Activated T-cell treated with anti-CD3 and anti-CD28 coated beads, Interleukin-2, amount 50 U/mL, for 4 hours (primary cell): Measurements from ENCODE around the gene SFTA2. TPM values are rescaled to one million over a fixed set of nuclear protein-coding genes. Genes with fewer than 3 reads are reported as not detected.
"Not testable (repeated sequence)": the region's sequence is repeated elsewhere in the genome, so short reads cannot be mapped to it uniquely, and the experiment has no call there.

Experiments
- ATAC-seq, 2 donors: fragments of 200-7000 bp; cut with Tn5 transposase; one replicate each; pipeline ENCODE4 v1.10.0; 2021
- DNase-seq: peaks from one replicate; pipeline ENCODE4 v3.0.0-alpha.2; 2020
- H3K27me3 Mint-ChIP-seq: one replicate; pipeline ENCODE4 v1.8.0; 2021; ENCODE audit warnings: low read depth, mixed read lengths
- H3K36me3 Mint-ChIP-seq: one replicate; pipeline ENCODE4 v1.8.0; 2022; ENCODE audit warnings: mixed read lengths; ENCODE audit not compliant: insufficient read depth
- H3K4me1 Mint-ChIP-seq: one replicate; pipeline ENCODE4 v1.8.0; 2021; ENCODE audit warnings: low read depth, mixed read lengths
- H3K4me3 Mint-ChIP-seq: one replicate; pipeline ENCODE4 v1.8.0; 2021; ENCODE audit warnings: mild to moderate bottlenecking, moderate library complexity, mixed read lengths
- H3K9me3 Mint-ChIP-seq: one replicate; pipeline ENCODE4 v1.8.0; 2021; ENCODE audit warnings: mixed read lengths
- total RNA-seq, 3 donors: library from RNA; stranded (reverse); gene quantifications; one replicate each; pipeline ENCODE4 v1.2.1, GENCODE V29; 2021

The SFTA2 gene
- total RNA-seq = under 1 TPM in 1 of 3 donors, not detected in 2; 0.28 TPM

DNA sequence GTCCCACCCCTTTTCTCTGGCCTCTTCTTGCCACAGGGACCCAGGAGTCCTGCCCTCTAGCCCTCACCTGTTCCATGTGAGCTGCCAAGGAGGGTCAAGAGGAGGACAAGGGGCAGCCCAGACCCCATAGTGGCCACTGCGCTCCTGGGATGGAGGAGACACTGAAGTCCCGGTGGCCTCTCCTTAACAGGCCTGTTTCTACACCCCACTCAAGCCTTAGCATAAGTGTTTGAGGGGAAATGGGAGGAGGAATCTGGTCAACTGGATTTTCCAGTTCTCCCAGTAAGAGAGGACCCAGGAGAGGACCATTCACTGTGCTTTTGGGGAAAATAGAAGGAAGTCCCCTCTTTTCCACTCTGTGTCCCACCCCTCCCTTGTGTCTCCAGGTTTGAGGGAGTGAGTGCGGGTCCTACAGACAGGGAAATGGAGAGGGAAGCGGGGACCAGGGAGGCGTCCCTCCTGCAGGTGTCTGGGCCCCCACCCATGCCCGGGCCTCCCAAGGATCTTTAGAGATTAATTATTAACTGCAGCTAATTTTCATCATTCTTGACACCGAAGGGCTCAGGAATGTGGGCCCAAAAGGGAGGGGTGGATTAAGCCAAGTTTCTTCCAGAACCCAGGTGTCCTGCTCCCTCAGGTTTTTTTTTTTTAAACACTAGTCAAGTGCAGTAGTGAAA is at the start of gene SFTA2:
Gene SFTA2 (minus strand): TSS at position 202 of the 677 bp plus-strand sequence. CDS start 74 bp downstream, at position 128.
- peaks cover 12% of the 10 kb centered on the region for H3K36me3 Mint-ChIP-seq
- peaks cover 9% of the 10 kb centered on the region for H3K9me3 Mint-ChIP-seq
- no peaks in the 10 kb centered on the region for H3K4me1 Mint-ChIP-seq

DNA sequence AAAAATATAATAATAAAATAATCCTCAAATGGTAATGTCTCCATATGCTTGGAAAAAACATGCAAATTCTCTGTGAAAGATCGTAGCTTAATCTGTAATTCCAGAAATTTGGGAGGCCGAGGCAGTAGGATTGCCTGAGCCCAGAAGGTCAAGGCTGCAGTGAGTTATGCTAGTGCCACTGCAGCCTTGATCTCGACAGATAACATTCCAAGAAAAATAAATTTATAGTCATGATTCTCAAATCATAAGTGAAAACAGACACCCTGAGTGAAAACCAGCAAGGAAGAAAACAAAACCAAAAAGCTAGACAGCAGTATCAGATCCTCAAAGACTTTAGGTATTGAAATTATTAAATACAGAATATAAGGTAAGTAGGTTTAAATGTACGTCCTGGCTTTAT is 47.7 kb upstream of the SFTA2 start:
- ATAC-seq (no peak), DNase-seq (no peak)
- Mint-ChIP-seq H3K36me3 (no peaks in the 10 kb centered on the region), H3K27me3 (peaks cover 28% of the 10 kb centered on the region), H3K9me3 (no peaks in the 10 kb centered on the region), H3K4me3 (no peak overlapping the region), H3K4me1 (no peaks in the 10 kb centered on the region)

More for the DNA sequence above, at the start of gene SFTA2:
- no peak for ATAC-seq
- H3K4me3 Mint-ChIP-seq = no peak within 1 kb of the TSS
- peaks cover 8% of the 10 kb centered on the region for H3K27me3 Mint-ChIP-seq
- DNase-seq = no peak

DNA sequence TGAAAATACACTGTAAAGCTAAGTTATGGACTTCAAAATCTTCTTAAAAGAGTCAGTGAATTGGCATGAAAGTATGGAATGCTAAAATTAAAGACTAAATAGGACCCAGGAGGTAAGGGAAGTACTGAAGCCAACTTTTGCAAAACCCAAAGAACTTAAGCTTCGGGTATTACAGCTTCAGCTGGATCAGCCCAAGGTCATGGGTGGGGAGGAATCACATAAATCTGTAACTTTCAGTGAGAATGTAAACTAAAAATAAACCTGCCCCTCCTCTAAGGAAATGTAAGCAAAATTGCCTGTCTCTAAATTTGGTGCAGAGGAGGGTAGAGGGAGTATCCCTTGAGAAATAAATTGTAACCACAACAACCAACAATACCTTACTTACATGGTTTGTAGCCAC is 47.2 kb upstream of the SFTA2 start:
- no peaks in the 10 kb centered on the region for H3K4me1 Mint-ChIP-seq
- H3K36me3 Mint-ChIP-seq = no peaks in the 10 kb centered on the region

DNA sequence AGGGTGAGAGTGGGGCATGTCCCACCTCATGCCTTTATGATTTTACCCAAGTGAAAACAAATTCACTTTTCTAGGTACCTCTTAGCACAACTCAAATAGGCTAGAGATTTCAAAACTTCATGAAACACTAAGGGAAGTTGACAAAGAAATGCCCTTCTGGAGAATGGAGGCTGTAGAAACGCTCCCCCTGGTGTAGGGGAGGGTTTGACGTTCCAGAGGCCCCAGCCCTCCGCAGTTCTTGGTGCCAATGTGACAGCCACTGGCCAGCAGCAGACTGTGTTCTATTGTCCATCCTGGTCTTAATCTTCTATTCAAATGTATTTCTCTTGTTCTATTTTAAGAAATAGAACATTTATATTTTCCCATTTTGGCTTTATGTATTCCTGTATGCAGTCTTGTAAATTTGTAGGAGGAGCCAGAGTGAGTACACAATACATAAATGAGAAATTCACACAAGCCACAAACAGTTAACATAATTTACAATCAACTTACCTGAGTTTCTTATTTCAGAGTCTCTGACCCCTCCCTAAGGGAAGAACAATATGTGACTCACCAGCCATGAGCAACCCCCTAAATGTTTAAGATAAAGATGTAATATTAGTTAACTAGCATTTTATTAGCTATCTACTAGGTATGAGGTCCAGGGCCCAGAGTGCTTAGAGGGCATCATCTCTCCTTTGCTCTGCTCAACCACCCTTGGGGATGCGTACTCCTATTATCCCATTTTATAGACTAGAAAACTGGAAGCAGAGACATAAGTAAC is 42.7 kb upstream of the SFTA2 start:
- no peaks in the 10 kb centered on the region for H3K36me3 Mint-ChIP-seq
- no peak overlapping the region for H3K4me3 Mint-ChIP-seq
- H3K9me3 Mint-ChIP-seq = no peaks in the 10 kb centered on the region
- DNase-seq (no peak), ATAC-seq (no peak)
- peaks cover 6% of the 10 kb centered on the region for H3K27me3 Mint-ChIP-seq
- no peaks in the 10 kb centered on the region for H3K4me1 Mint-ChIP-seq

More for the DNA sequence above, 47.2 kb upstream of the SFTA2 start:
- DNase-seq = no peak
- Mint-ChIP-seq H3K27me3 (peaks cover 28% of the 10 kb centered on the region), H3K4me3 (no peak overlapping the region), H3K9me3 (no peaks in the 10 kb centered on the region)
- ATAC-seq = no peak

DNA sequence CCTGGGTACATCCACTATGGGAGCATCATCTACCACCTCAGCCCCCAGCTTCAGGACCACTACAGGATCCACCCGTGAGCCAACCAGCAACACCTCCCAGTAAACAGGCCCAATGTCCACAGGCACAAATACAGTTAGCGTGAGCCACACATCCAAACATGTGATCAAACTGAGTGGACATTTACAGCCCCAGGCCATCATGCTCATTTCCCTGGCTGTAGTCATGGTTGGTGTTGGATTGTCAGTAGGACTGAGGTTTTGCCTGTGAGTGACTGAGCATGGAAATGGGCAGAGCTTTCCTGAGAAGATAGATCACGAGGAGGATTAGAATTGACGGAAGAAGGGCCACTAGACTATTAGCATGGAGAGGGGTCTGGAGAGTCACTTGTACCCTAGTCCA is 40.8 kb upstream of the SFTA2 start:
- Mint-ChIP-seq H3K4me1 (no peaks in the 10 kb centered on the region), H3K9me3 (no peaks in the 10 kb centered on the region), H3K27me3 (peaks cover 6% of the 10 kb centered on the region), H3K36me3 (no peaks in the 10 kb centered on the region), H3K4me3 (no peak overlapping the region)
- DNase-seq (no peak), ATAC-seq (no peak)

- Mint-ChIP-seq H3K9me3 (no peaks in the 10 kb centered on the region), H3K27me3 (peaks cover 9% of the 10 kb centered on the region), H3K4me1 (no peaks in the 10 kb centered on the region), H3K36me3 (no peaks in the 10 kb centered on the region), H3K4me3 (no peak overlapping the region)
- no peak for ATAC-seq
- DNase-seq = no peak
Measured at GRCh38 chr6:30970946-30971345, 39.0 kb upstream of the SFTA2 start.

GRCh38 chr6:30969171-30969570 is 37.2 kb upstream of the SFTA2 start:
- not testable (repeated sequence) for H3K9me3 Mint-ChIP-seq, H3K4me1 Mint-ChIP-seq, DNase-seq, ATAC-seq, H3K36me3 Mint-ChIP-seq, H3K4me3 Mint-ChIP-seq
- peaks cover 23% of the 10 kb centered on the region for H3K27me3 Mint-ChIP-seq

DNA sequence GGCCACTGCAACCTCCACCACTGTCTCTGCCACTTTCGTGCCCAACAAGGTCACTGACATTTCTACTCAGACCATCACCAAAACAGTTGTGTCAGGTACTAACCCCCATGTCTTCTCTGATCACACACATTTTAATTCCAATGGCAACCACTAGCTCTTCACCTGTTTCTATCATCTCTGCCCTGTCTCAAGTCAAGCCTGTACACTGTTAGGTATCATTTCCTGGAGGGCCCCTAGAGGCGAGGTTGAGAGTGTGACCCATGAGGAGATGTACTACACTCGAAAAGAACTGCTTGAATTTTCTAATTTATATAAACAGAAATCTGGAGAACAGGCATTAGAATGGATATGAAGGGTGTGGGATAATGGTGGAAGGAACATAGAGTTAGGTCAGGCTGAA is 34.2 kb upstream of the SFTA2 start:
- no peak for ATAC-seq

GRCh38 chr6:30965140-30965601 is 33.2 kb upstream of the SFTA2 start:
- peaks cover 26% of the 10 kb centered on the region for H3K27me3 Mint-ChIP-seq
- DNase-seq (no peak), ATAC-seq (peak in 1 of 2 donors; percentile 18)
- H3K4me1 Mint-ChIP-seq = peaks cover 10% of the 10 kb centered on the region
- H3K36me3 Mint-ChIP-seq = no peaks in the 10 kb centered on the region
- no peaks in the 10 kb centered on the region for H3K9me3 Mint-ChIP-seq
- no peak overlapping the region for H3K4me3 Mint-ChIP-seq

More for the DNA sequence above, 34.2 kb upstream of the SFTA2 start:
- peaks cover 23% of the 10 kb centered on the region for H3K27me3 Mint-ChIP-seq
- peaks cover 10% of the 10 kb centered on the region for H3K4me1 Mint-ChIP-seq
- DNase-seq = no peak
- no peaks in the 10 kb centered on the region for H3K36me3 Mint-ChIP-seq
- H3K4me3 Mint-ChIP-seq = no peak overlapping the region
- H3K9me3 Mint-ChIP-seq = no peaks in the 10 kb centered on the region

- no peak for DNase-seq
- ATAC-seq = peak in 1 of 2 donors; percentile 41
- Mint-ChIP-seq H3K4me1 (peaks cover 10% of the 10 kb centered on the region), H3K36me3 (no peaks in the 10 kb centered on the region), H3K9me3 (no peaks in the 10 kb centered on the region), H3K27me3 (peaks cover 26% of the 10 kb centered on the region), H3K4me3 (no peak overlapping the region)
Measured at GRCh38 chr6:30964075-30964474, 32.1 kb upstream of the SFTA2 start.

DNA sequence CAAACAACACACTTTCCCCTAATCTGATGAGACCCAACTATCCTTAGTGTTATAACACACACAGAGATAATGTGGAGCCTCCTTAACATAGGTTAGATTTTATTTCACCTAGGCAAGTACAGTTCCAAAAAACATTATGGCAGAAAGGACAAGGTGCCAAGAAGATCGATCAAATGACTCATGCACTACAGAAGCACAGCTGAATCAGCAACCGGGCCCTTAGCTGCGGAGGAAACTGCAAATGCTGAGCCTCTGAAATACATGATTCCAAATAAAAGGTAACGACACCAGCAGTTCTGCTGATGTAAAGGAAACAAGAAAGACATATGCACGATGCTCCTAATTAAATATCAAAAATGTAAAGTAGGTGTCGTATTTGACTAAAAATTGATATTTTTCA is 31.7 kb upstream of the SFTA2 start:
- Mint-ChIP-seq H3K36me3 (no peaks in the 10 kb centered on the region), H3K4me3 (no peak overlapping the region), H3K27me3 (peaks cover 26% of the 10 kb centered on the region), H3K4me1 (peaks cover 10% of the 10 kb centered on the region), H3K9me3 (no peaks in the 10 kb centered on the region)
- no peak for ATAC-seq
- no peak for DNase-seq

DNA sequence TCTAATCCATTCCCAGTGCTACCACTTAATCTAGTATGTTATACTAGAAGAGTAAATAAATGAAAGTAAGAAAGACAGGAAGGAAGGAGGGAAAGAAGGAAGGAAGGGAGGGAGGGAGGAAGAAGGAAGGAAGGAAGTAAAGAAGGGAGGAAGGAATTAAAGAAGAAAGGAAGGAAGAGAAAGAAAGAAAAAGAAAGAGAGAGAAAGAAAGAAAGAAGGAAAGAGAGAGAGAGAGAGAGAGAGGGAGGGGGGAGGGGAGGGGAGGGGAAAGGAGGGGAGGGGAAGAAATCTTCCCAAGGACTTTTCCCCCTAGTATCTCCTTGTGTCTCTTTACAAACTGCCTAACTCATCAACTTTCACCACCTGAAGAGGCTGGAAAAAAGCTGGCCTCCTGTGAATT is 30.7 kb upstream of the SFTA2 start:
- Mint-ChIP-seq H3K4me3 (no peak overlapping the region), H3K9me3 (no peaks in the 10 kb centered on the region), H3K36me3 (no peaks in the 10 kb centered on the region), H3K27me3 (peaks cover 31% of the 10 kb centered on the region), H3K4me1 (peaks cover 10% of the 10 kb centered on the region)
- DNase-seq (no peak), ATAC-seq (no peak)

- no peaks in the 10 kb centered on the region for H3K36me3 Mint-ChIP-seq
- ATAC-seq (no peak), DNase-seq (no peak)
- H3K27me3 Mint-ChIP-seq = peaks cover 29% of the 10 kb centered on the region
- no peak overlapping the region for H3K4me3 Mint-ChIP-seq
- H3K9me3 Mint-ChIP-seq = no peaks in the 10 kb centered on the region
- H3K4me1 Mint-ChIP-seq = peaks cover 12% of the 10 kb centered on the region
Measured at GRCh38 chr6:30960907-30961673, 29.1 kb upstream of the SFTA2 start.

DNA sequence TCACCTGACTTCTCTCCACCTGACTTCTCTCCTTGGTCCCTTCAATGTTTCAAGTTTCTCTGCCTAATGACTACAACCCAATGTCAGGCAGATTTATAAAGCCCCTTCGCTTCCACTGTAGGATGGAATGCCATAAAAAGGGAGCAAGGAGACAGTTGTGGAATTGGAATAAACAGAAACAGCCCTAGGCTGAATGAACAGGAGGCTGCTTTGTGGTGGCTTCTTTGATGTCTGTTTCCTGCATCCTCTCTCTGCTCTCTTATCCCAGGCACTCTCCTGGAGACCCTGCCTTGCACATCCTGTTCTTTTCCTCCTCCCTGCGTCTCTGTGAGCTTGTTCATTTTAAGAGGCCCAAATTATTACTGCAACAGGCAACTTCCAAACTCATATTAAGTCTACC is 25.7 kb upstream of the SFTA2 start:
- DNase-seq (no peak), ATAC-seq (no peak)
- Mint-ChIP-seq H3K9me3 (no peaks in the 10 kb centered on the region), H3K4me1 (peaks cover 15% of the 10 kb centered on the region), H3K27me3 (peaks cover 17% of the 10 kb centered on the region), H3K4me3 (no peak overlapping the region), H3K36me3 (no peaks in the 10 kb centered on the region)
